Caco-2 (cell line): Measurements from ENCODE around the gene MPZ. TPM values are rescaled to one million over a fixed set of nuclear protein-coding genes. Genes with fewer than 3 reads are reported as not detected.

Experiments used
- BruUV-seq: library from RNA; stranded (reverse); fragments of 400-500 nt; replicated peaks from 2 replicates; lab custom pipeline; 2021; lab: Mats Ljungman, UMichigan
- CTCF ChIA-PET: fragments of 300-600 bp; sonication (Branson Sonifier 250); formaldehyde crosslinking; loops from one replicate; lab custom pipeline; 2022; ENCODE audit warnings: antibody characterized with exemption; lab: Charles Lee
- POLR2A ChIA-PET: fragments of 300-600 bp; sonication (Branson Sonifier 250); formaldehyde crosslinking; loops from one replicate; lab custom pipeline; 2022; ENCODE audit warnings: antibody characterized with exemption; lab: Charles Lee
- DNase-seq, 2 experiments: peaks; one replicate each; pipeline versions ENCODE4 v3.0.0 to v3.0.0-alpha.2; 2020 to 2022
- H3K27me3 ChIP-seq: replicated peaks from 2 replicates; pipeline ENCODE4 v1.6.0; 2011; ENCODE audit warnings: low read length; ENCODE audit not compliant: control insufficient read depth, insufficient read depth
- H3K36me3 ChIP-seq: 2 replicates; pipeline ENCODE4 v1.5.1; 2011; ENCODE audit warnings: low read length; ENCODE audit not compliant: control insufficient read depth, insufficient read depth
- H3K4me1 ChIP-seq: fragments of 250-450 bp; sonication (Bioruptor Pico); 2 replicates; pipeline ENCODE4 v1.5.1; 2020; ENCODE audit warnings: mild to moderate bottlenecking
- H3K4me3 ChIP-seq: 2 replicates; pipeline ENCODE4 v1.5.1; 2011; ENCODE audit warnings: low read depth, mild to moderate bottlenecking, control low read depth, low read length
- H3K9me3 ChIP-seq: fragments of 250-450 bp; sonication (Bioruptor Pico); 2 replicates; pipeline ENCODE4 v1.5.1; 2020; ENCODE audit warnings: mild to moderate bottlenecking, moderate library complexity
- H3K27ac Mint-ChIP-seq: one replicate; pipeline ENCODE4 v1.8.0; 2022; ENCODE audit warnings: mixed read lengths; ENCODE audit not compliant: unreplicated experiment
- H3K27me3 Mint-ChIP-seq: one replicate; pipeline ENCODE4 v1.8.0; 2022; ENCODE audit warnings: mixed read lengths; ENCODE audit not compliant: insufficient read depth, unreplicated experiment
- H3K36me3 Mint-ChIP-seq: one replicate; pipeline ENCODE4 v1.8.0; 2022; ENCODE audit warnings: mild to moderate bottlenecking, mixed read lengths; ENCODE audit not compliant: insufficient read depth, unreplicated experiment
- H3K4me1 Mint-ChIP-seq: one replicate; pipeline ENCODE4 v1.8.0; 2022; ENCODE audit warnings: low read depth, mixed read lengths; ENCODE audit not compliant: unreplicated experiment
- H3K4me3 Mint-ChIP-seq: one replicate; pipeline ENCODE4 v1.8.0; 2022; ENCODE audit warnings: mild to moderate bottlenecking, moderate library complexity, mixed read lengths; ENCODE audit not compliant: unreplicated experiment
- H3K9me3 Mint-ChIP-seq: one replicate; pipeline ENCODE4 v1.8.0; 2022; ENCODE audit warnings: mixed read lengths; ENCODE audit not compliant: unreplicated experiment
- intact Hi-C: fragments of 100-400 bp; cut with micrococcal nuclease; formaldehyde crosslinking; loops from one replicate; pipeline ENCODE4 v1.10.0; 2022; ENCODE audit not compliant: unreplicated experiment
- total RNA-seq: library from RNA; stranded (reverse); gene quantifications from 2 replicates; pipeline ENCODE4 v1.2.3, GENCODE V29; 2022
- TF ChIP-seq, protein P1 (sequence below), 2 experiments: fragments of 200-600 bp in 1 of 2; IDR thresholded peaks; 1 replicate in 1 of 2; 2 replicates in 1 of 2; pipeline versions ENCODE4 v1.5.1 to v1.8.0; 2011 to 2022; ENCODE audit warnings: antibody characterized with exemption in 1 of 2, control low read depth in 1 of 2, inconsistent platforms in 1 of 2, low read depth in 1 of 2, low read length in 1 of 2, mild to moderate bottlenecking in 1 of 2, moderate library complexity in 1 of 2; ENCODE audit not compliant: insufficient read depth in 1 of 2, severe bottlenecking in 1 of 2, unreplicated experiment in 1 of 2

MPZ gene
- total RNA-seq, 1 experiment from 2014 or later: 0.20 TPM

DNA sequence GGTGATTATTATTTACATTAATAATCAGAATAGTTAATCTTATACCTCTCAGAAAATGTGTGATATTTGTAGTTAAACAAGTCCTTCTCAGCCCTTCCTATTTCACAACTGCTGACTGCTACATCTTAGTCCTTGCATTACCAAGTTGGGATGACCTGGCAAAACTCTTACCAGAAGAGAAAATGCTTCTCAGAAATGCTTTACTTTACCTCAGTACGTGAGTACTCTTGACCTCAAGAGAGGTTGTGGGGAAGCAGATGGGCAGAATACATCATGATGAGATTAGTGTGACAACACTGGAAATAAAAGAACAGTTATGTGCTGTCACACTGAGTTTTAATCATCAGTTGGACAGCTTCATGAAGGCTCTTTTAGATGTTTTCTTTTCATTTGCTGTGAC, 41.7 kb upstream of the MPZ start:
- Mint-ChIP-seq H3K27ac (no peak overlapping the region), H3K4me1 (no peaks in the 10 kb centered on the region), H3K9me3 (no peaks in the 10 kb centered on the region), H3K27me3 (no peaks in the 10 kb centered on the region), H3K4me3 (no peak overlapping the region), H3K36me3 (peaks cover 33% of the 10 kb centered on the region)
- Histone ChIP-seq H3K4me3 (no peak overlapping the region), H3K36me3 (no peaks in the 10 kb centered on the region), H3K9me3 (no peaks in the 10 kb centered on the region), H3K27me3 (no peaks in the 10 kb centered on the region), H3K4me1 (no peaks in the 10 kb centered on the region)
- TF ChIP-seq, protein P1, sequence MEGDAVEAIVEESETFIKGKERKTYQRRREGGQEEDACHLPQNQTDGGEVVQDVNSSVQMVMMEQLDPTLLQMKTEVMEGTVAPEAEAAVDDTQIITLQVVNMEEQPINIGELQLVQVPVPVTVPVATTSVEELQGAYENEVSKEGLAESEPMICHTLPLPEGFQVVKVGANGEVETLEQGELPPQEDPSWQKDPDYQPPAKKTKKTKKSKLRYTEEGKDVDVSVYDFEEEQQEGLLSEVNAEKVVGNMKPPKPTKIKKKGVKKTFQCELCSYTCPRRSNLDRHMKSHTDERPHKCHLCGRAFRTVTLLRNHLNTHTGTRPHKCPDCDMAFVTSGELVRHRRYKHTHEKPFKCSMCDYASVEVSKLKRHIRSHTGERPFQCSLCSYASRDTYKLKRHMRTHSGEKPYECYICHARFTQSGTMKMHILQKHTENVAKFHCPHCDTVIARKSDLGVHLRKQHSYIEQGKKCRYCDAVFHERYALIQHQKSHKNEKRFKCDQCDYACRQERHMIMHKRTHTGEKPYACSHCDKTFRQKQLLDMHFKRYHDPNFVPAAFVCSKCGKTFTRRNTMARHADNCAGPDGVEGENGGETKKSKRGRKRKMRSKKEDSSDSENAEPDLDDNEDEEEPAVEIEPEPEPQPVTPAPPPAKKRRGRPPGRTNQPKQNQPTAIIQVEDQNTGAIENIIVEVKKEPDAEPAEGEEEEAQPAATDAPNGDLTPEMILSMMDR (IDR thresholded peaks at IDR 0.05; ENCODE audit: insufficient read depth in 1 of 2, low read depth in 1 of 2, low read length in 1 of 2, severe bottlenecking in 1 of 2, unreplicated experiment in 1 of 2): no peak
- DNase-seq: no peak
- ChIA-PET POLR2A (no interaction called here), CTCF (no interaction called here)
- BruUV-seq: no TSS peak
- intact Hi-C loops: no loop called here

DNA sequence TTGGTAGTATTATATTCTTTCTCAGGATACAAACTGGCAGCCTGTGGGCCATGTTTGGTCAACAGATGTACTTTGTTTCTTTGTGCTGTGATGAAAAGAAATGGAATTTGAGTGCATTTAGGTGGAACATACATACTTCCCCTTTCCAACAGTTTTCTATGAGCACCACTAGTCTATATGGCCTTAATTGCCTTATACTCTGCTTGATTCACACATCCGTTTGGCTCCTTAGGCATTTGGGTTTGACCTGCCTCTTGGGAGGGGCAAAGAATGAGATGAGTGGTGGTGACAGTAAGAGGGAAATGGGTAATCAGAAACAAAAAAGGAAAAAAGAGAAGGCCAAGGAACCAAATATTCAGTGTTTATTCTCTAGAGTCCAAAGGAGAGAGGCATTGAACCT, 40.9 kb upstream of the MPZ start:
- CTCF ChIA-PET: no interaction called here
- no peaks in the 10 kb centered on the region for H3K27me3 Mint-ChIP-seq
- intact Hi-C loops: no loop called here
- DNase-seq: no peak
- Histone ChIP-seq H3K9me3 (no peaks in the 10 kb centered on the region), H3K36me3 (no peaks in the 10 kb centered on the region), H3K4me1 (no peaks in the 10 kb centered on the region), H3K27me3 (no peaks in the 10 kb centered on the region), H3K4me3 (no peak overlapping the region)
- TF ChIP-seq, protein P1 (IDR thresholded peaks at IDR 0.05; ENCODE audit: insufficient read depth in 1 of 2, low read depth in 1 of 2, low read length in 1 of 2, severe bottlenecking in 1 of 2, unreplicated experiment in 1 of 2): no peak
- peaks cover 34% of the 10 kb centered on the region for H3K36me3 Mint-ChIP-seq
- no peaks in the 10 kb centered on the region for H3K4me1 Mint-ChIP-seq
- no peak overlapping the region for H3K4me3 Mint-ChIP-seq
- no peak overlapping the region for H3K27ac Mint-ChIP-seq
- no TSS peak for BruUV-seq
- POLR2A ChIA-PET: no interaction called here
- H3K9me3 Mint-ChIP-seq: no peaks in the 10 kb centered on the region

DNA sequence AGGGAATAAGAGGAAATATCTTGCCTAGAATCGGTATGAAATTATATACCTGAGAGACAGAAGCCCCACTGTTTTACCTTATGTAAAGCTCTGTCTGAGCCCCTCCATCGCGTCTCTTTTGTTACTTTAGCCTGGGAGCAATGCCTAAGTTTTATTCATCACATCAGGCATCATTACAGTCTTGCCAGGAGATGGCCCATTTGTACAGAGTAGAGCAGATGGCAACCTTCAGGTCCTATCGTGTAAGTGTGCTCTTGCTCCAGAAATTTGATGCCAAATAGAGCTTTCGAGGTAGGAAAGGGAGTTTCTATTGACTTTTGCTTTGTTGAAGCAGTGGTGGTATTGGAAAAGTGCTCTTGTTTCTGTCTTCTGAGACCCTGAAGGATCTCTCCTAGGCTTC, 33.1 kb upstream of the MPZ start:
- no peaks in the 10 kb centered on the region for H3K27me3 ChIP-seq
- intact Hi-C loops: no loop called here
- H3K4me3 ChIP-seq: no peak overlapping the region
- BruUV-seq: no TSS peak
- no peak for DNase-seq
- H3K4me1 ChIP-seq: no peaks in the 10 kb centered on the region
- H3K9me3 Mint-ChIP-seq: no peaks in the 10 kb centered on the region
- ChIA-PET POLR2A (no interaction called here), CTCF (no interaction called here)
- H3K36me3 ChIP-seq: no peaks in the 10 kb centered on the region
- H3K4me3 Mint-ChIP-seq: no peak overlapping the region
- no peaks in the 10 kb centered on the region for H3K9me3 ChIP-seq
- H3K4me1 Mint-ChIP-seq: no peaks in the 10 kb centered on the region
- TF ChIP-seq, protein P1 (IDR thresholded peaks at IDR 0.05; ENCODE audit: insufficient read depth in 1 of 2, low read depth in 1 of 2, low read length in 1 of 2, severe bottlenecking in 1 of 2, unreplicated experiment in 1 of 2): no peak
- H3K27me3 Mint-ChIP-seq: no peaks in the 10 kb centered on the region
- peaks cover 65% of the 10 kb centered on the region for H3K36me3 Mint-ChIP-seq
- no peak overlapping the region for H3K27ac Mint-ChIP-seq
